Dedifferentiated amniotic fluid mesenchymal stem cell (primary cell): ENCODE measurements around the gene RET.
"Not testable (repeated sequence)": the region's sequence is repeated elsewhere in the genome, so short reads cannot be mapped to it uniquely, and the experiment has no call there.

ENCODE experiments used
- DNase-seq: peaks from one replicate; pipeline ENCODE4 v3.0.0-alpha.2; 2016; ENCODE audit errors: extremely low spot score

The RET gene

DNA sequence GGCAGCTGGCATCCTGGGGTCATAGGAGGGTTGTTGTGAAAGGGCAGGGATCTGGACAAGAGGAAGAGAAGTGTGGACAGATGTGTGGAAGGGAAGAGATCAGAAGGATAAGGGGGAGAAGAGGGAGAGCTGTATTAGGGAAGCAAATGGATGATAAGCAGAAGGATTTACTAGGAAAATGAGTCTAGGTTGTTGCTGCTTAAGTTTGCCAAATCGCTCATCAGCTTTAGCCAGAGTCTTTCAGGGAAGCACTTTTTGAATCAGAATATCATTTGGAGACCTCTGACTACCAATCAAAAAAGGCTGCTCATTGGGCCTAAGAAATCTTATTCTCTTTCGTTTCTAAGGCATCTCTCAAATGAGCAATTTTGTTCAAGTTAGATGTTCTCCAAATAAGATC is 58.8 kb downstream of the RET start:
- DNase-seq: no peak

DNA sequence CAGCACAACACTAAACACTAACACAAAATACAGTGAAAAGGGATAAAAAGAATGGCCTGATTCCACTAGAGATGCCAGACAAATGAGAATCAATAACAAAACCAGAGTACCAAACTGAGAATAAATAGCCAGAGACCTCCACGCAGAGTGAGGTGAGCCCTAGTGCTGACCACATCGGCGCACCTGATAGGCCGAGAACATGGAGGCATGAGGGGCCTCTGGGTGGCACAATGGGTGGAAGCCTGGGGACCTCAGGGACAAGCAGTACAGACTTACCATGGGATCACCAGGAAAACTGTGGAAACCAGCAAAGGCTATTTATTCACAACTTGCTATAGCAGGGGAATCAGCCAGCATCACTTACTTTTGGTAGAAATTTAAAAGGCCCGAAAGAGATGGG is 59.6 kb downstream of the RET start:
- DNase-seq: no peak

DNA sequence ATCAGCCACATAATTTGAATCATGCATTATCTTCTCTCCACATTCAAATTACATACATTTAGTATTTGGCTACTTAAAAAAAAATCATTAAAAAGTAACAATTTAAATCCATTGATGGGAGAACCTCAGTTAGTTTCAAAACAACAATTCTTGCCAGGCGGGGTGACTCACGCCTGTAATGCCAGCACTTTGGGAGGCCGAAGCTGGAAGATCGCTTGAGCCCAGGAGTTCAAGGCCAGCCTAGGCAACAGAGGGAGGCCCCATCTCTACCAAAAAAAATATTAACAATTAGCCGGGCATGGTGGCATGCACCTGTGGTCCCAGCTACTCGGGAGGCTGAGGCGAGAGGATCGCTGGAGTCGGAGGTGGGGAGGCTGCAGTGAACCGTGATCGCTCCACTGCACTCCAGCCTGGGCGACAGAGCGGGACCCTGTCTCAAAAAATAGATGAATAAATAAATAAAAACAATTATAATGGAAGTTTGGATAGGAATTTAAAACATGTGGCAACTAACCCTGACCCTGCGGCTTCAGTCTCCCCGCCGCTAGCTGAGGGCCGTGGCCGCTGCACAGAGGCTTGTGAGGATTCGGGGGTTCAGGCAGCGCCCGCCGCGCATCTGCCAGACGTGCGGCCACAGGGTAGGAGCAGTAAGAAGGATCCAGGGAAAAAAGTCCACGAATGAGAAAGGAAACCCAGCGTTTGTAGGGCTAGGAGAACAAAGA is 60.3 kb downstream of the RET start:
- DNase-seq: no peak

DNA sequence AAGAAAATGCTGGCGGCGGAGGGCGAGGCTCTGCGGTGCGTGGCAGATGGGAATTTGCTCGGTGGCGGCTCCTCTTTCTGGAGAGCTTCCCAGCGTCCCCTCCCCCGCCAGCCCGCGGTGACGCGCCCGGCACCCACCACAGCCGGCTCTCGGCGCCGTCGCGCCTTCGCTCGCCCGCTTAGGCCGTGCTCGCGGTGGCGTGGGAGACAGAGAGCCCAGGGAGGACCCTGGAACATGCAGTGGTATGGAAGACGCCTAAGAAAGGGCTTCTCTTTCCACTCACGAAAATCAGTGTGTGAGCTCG is 60.8 kb downstream of the RET start:
- DNase-seq: peak; percentile 31

DNA sequence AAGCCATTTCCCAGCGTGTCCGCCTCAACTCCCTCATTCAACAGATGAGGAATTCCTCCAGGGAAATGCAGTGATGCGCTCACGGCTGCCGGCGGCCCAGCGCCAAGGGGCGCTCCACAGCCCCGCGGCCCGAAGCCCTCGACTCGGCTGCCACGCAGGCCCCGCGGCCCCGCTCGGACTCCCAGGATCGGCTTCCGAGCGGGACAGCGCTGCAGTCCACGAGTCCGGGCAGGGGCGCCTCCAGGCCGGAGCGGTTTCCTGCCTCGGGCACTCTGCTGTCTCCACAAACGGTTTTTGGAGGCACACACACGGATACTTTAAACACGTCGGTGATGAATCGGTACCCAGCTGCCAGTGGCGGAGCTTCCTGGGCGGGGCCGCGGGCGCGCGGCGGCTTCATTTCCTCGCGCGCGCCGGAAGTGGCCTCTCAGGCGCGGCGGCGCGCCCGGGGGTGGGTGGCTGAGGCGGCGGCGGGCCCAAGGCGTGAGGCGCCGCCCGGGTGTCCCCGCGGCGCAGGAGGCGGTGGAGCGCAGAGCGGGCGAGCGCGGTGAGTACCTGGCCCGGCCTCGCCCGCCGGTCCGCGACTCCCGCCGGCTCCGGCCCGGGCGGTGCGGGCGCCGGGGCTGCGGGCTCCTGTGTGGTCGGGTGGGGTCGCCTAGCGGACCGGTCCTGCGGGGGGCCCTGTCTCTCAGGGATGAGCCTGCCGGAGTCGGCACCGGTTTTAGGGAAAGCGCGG is 61.3 kb downstream of the RET start, which contains the start of gene CSGALNACT2:
TSS of gene CSGALNACT2 (plus strand) at position 425 of the 736 bp plus-strand sequence. CDS start 16,705 bp downstream, outside the sequence.
- peak; percentile 77 for DNase-seq

DNA sequence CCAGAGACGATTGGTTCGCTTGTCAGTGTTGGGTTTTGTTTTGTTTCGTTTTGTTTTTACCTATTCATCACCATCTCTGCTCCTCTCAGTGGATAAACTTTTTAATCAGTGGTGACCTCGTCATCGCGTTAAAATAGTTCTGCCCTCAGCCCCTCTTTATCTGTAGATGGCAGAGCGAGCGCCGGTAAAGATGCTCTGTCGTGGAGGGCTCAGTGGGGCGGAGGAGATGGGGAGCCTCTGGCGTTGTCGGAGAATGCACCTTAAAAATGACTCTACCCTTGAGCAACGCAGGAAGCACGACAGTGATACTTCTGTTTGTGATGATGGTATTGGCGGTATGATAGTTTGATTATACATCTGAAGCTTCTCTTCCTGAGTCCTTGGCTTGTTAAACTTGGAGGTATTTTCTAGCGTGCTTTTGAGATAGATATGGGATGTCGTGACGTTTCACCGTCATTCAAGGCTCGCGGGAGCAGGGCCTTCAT is 61.9 kb downstream of the RET start:
- peak; percentile 26 for DNase-seq

DNA sequence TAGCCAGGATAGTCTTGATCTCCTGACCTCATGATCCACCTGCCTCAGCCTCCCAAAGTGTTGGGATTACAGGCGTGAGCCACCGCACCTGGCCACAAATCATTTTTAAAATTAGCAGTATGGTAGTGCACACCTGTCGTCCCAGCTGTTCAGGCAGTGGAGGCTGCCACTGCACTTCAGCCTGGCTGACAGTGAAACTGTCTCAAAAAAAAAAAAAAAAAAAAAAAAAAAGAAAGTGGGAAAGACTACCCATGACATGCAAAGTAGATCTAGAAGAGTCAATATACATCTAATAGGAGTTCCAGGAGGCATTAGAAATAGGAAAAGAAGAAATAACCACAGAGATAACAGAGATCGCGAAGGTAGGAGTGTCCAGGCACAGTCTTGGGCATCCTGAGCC is 64.6 kb downstream of the RET start:
- DNase-seq: no peak

DNA sequence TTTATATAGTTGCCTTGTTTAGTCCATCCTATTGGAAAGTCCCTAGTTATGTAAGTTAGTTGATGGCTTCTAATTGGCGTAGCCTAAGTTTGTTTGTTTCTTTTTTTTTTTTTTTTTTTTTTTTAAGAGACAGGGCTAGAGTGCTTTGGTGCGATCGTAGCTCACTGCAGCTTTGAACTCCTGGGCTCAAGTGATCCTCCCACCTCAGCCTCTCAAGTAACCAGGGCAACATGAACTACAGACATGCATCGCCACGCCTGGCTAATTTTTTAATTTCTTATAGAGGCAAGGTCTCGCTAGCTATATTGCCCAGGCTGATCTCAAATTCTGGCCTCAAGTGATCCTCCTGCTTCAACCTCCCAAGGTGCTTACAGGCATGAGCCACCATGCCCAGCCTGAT is 68.4 kb downstream of the RET start:
- no peak for DNase-seq

DNA sequence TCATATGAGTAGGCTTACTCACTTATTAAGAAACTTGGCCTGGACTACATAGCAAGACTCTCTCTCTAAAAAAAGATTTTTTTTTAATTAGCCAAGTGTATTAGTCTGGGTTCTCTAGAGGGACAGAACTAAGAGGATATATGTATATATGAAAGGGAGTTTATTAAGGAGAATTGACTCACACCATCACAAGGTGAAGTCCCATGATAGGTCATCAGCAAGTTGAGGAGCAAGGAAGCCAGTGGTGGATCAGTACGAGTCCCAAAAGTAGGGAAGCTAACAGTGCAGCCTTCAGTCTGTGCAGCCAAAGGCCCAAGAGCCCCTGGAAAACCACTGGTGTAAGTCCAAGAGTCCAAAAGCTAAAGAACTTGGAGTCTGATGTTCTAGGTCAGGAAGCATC is 69.1 kb downstream of the RET start:
- not testable (repeated sequence) for DNase-seq

DNA sequence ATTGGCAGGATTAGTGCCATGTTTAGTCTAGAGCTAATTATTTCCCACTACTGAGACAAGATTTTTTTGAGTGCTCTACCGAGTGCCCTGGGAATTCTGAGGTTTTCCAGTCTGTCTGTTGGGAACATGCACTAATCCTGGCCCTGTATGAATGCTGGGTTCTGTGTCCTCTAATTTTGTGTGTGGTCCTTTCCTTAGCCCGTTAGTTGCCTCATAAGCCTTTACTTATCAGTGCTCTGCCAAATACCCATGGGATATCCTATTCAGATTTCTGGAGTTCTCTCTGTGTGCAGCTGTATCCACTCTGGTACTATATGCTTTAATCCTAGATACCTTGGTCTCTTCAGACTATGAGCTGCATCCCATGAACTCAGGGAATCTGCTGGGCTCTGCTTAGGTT is 74.5 kb downstream of the RET start:
- no peak for DNase-seq

DNA sequence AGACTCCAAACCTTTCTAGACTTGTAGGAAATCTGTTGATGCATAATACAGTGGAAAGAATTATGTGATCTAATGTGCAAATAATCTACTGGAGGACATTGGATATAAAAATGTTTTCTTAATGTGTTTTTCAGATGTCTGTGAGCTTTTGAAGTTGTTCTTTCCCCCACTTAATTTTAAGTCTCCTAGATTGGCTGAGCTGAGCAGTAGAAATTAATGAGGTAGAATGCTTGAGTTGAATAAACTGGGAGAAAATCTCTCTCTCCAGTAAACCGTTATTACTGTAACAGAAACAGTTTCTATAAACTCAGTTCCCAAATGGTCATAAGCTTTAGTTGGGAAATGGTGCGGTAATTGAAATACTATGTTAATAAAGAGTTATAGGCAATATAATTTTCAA is 77.0 kb downstream of the RET start:
- no peak for DNase-seq

DNA sequence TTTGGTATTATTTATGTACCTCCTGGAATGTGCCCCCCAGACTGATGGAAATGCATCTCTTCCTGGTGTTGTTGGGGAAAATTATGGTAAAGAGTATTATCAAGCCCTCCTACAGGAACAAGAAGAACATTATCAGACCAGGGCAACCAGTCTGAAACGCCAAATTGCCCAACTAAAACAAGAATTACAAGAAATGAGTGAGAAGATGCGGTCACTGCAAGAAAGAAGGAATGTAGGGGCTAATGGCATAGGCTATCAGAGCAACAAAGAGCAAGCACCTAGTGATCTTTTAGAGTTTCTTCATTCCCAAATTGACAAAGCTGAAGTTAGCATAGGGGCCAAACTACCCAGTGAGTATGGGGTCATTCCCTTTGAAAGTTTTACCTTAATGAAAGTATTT is 78.4 kb downstream of the RET start:
- DNase-seq: no peak

DNA sequence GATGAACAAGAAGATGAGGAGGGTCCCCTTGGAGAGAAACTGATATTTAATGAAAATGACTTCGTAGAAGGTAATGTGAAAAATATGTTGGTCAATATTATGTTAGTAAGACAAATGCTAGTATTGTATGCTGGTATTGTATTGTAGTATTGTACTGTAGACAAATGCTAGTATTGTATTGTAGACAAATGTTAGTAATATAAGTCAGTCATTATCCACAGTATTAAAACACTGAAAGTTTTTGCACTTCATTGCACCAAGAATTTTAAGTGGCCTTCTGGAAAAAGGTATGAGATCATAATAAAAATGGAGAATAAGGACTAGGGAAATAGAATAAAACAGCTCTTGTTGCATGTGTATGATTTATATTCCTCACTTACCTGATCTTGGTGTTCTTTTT is 78.9 kb downstream of the RET start:
- no peak for DNase-seq

DNA sequence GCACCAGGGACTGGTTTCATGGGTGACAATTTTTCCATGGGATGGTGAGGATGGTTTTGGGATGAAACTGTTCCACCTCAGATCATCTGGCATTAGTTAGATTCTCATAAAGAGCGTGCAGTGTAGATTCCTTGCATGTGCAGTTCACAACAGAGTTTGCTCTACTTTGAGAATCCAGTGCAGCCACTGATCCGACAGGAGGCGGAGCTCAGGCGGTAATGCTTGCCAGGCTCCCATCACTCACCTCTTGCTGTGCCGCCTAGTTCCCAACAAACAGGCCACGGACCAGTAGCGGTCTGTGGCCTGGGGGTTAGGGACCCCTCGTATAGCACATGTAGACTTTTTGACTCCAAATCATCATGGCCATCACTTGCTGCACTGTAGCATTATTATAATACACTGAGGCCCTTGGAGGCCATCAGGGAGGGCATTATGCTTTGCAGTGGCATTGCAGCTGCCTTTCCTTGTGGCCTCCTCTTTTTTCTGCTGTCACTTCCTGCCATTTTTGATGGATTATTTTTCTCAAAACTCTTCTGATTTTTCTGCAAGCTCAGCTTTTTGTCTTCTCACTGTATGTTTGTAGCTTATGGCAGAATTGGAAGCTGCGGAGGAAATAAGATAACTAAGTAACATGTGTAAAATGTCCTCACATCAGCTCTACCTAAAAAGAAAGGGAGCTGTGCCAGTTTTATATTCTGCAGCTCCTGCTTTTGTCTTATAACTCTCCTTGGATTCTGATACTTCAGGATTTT is 79.9 kb downstream of the RET start:
- DNase-seq: no peak

DNA sequence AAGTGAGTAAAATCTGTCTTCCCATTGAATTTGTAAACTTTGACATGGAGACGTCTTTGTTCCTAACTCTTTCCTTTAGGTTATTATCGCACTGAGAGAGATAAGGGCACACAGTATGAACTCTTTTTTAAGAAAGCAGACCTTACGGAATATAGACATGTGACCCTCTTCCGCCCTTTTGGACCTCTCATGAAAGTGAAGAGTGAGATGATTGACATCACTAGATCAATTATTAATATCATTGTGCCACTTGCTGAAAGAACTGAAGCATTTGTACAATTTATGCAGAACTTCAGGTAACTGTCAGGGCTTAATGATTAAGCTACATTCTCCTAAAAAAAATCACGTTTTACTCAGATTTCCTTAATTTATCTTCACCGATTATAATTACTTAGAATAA is 81.8 kb downstream of the RET start:
- DNase-seq: no peak

DNA sequence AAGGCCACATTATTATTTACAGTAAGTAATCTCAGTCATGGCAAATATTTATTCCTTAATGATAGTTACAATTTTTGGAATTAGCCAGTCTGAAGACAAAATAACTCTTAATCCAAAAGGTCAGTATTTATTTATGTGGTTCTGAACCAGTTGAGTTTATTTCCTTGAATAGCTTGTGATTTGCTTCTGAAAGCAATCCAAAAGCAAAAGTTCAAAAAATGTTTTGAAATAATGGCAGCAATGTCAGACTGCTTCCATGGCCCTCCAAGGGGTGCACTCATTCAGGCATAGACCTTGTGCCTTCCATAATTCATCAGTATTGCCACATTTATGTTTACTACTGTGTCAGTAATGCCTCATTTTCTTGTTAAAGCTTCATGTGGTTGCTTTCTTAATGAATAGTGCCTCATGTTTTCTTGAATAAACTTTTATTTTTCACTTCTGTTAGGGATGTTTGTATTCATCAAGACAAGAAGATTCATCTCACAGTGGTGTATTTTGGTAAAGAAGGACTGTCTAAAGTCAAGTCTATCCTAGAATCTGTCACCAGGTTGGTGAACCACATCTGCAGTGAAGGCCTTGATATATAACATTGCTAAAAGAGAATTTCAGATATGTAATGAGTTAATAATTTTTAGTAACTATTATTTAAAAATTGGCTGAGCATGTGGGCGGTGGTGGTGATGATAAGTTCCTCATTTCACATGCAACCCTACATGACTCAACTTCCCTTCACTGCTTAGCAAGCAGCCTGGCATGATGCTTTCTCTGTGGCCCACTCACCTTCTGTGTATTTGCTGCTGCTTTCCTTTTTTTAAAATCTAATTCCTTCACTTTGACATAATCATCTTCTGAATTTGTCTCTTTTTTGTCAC is 83.4 kb downstream of the RET start:
- DNase-seq: peak; percentile 58

DNA sequence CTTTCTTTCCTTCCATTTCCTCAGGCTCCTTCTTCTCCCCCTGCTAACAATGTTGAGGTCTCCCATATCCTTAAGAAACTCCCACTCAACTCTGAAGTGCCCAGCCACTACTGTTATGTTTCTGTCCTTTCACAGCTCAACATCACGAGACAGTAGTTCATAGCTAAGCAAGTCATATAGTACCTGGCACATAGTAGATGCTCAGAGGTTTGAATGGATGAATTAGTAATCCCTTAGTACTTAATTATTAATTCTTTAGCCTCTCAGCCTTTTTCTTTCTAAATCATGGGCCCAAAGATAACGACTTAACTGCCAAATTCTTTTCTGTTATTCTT is 84.0 kb downstream of the RET start:
- DNase-seq: no peak

DNA sequence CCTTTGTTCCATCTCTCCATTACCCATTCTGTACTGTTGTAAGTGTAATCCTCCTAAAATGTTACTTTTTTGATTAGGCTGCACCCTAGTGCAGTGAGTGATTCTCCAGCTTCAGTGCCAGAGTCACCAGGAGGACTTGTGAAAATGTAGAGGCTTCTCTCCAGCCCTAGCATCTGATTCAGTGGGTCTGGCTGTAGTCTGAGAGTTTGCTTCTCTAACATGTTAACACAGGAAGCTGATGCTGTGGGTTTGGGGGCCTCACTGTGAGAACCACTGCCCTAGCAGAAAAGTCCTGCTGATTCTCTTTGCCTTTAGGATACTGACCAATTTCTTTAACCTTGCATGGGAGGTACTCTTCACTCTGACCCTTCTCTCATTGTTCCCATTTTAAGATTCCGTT is 85.7 kb downstream of the RET start:
- no peak for DNase-seq

DNA sequence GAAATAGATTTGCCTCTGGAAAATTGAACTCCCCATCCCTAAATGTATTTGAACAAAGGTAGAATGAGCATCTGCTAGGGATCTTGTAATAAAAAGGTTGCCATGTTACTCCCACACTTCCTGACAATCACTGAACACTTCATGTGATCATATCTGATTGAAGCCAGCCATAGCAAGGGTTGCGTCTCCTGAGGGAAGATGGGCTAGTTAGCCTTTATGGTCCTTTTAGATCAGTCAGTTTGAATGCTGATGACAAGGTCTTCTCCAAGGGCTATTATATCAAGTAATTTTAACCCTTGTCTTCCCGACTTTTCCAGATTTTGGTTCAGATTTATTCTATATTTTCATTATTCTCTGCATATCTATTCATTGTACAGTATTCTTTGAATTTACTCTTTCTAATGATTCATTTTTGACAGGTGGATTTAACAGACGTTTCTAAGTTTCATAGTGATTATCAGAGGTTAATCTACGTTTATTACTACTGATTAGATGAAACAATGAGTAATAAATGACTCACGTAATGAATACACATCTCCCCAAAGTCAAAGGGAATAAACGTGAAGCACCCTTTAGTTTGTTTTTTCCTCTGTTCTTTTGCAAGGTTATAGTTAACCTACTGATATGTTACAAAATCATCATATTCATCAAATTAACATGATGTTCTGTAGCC is 89.5 kb downstream of the RET start:
- DNase-seq: no peak

DNA sequence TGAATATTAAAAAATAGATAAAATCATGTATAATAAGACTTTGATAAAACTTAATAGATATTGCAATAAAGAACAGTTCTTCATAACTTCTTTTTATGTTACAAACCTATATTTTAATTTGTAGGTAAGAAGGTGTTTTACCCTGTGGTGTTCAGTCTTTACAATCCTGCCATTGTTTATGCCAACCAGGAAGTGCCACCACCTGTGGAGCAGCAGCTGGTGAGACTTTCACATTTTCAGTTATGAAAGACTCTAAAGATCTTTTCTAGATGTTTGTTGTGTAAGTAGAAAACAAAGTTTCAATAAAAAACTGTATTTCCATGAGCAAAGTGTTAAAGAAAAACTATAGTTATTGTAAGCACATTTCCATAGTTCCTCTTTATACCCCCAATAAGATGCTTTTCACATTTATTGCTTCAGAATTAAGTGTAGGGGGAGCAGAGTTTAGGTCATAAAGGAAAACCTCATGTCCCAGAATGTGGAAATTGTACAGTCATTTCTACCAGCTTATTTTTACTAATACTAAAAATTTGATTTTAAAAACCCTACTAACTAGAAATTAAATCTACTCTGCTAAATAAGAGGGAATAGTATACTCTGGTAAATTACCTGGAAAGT is 90.1 kb downstream of the RET start:
- no peak for DNase-seq

DNA sequence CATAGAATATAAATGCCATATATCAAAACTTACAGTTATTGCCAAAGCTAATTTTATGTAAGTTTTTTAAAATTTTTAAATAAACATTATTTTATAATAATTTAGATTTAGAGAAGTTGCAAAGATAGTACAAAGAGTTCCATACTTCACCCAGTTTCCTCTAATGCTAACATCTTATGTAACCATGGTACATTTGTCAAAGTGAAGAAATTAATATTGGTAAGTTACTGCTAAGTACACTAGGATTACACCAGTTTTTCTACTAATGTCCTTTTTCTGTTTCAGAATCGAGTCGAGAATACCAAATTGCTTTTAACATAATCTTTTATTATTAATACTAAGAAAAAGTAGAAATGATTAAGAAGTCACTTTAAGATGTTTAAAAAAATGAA is 90.6 kb downstream of the RET start:
- no peak for DNase-seq
